Activated gamma-delta T cell treated with Interleukin-2 at 50 U/mL for 16 hours (primary cell): Measurements from ENCODE around the gene CWC27.
"Not testable (repeated sequence)": the region's sequence is repeated elsewhere in the genome, so short reads cannot be mapped to it uniquely, and the experiment has no call there.

ENCODE experiments used
- DNase-seq: peaks from one replicate; pipeline ENCODE4 v3.0.0-alpha.2; 2020

Gene CWC27

DNA sequence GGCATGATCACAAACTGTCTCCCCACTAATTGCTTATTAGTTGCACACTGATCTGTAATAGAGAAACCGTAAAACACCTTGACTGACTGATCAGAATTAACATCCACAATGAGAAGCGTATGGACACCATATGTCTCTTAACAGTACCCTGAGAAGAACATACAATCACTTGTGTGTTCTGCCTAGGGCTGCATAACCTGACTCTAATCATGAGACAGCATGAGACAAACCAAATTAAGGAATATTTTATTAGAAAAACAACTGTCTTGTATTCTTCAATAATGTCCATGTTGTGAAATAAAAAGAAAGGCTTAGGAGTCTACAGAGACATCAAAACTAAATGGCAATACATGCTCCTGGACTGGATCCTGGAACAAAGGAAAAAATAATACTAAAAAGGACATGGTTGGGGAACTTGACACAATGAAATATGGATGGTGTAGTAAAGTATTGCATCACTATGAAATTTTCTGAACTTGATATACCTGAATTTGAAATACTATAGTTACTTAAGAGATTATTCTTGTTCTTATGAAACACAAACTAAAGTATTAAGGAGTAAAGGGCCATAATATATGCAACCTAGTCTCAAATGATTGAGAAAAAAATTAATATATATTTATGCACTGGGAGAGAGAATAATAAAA lies 162.1 kb downstream of the CWC27 start:
- DNase-seq: no peak

DNA sequence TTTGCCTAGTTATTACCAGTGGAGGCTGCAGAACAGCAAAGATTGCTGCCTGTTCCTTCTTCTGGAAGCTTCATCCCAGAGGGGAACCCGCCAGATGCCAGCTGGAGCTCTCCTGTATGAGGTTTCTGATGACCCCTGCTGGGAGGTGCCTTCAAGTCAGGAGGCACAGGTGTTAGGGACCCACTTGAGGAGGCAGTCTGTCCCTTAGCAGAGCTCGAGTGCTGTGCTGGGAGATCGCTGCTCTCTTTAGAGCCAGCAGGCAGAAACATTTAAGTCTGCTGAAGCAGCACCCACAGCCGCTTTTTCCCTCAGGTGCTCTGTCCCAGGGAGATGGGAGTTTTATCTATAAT lies 170.7 kb downstream of the CWC27 start:
- DNase-seq: not testable (repeated sequence)

DNA sequence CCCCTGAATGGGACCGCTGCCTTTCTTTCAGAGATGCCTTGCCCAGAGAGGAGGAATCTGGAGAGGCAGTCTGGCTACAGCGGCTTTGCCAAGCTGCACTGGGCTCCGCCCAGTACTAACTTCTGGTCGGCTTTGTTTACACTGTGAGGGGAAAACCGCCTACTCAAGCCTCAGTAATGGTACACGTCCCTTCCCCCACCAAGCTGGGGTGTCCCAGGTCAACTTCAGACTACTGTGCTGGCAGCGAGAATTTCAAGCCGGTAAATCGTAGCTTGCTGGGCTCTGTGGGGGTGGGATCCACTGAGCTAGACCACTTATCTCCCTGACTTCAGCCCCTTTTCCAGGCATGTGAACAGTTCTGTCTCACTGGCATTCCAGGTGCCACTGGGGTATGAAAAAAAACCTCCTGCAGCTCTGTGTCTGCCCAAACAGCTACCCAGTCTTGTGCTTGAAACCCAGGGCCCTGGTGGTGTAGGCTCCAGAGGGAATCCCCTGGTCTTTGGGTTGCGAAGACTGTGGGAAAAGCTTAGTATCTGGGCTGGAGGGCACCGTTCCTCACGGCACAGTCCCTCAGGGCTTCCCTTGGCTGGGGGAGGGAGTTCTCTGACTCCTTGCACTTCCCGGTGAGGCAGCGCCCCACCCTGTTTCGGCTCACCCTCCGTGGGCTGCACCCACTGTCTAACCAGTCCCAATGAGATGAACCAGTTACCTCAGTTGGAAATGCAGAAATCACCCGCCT lies 171.2 kb downstream of the CWC27 start:
- no peak for DNase-seq

DNA sequence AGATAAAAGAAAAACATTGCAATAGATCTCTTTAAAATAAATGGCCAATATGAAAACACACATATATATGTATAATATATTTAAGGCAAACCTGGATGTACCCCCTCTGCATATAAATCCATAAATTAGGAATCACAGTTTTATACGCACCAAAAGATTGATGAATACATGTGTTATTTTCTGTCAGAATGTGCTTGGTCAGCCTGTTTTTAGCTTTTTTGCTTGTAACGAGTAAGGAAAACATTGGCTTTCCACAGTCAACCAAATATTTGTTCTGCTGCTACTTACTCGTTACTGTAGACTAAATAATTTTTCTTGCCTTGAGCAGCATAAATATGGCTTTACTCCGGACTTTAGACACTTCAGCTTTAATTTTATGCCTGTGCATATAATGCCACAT lies 173.7 kb downstream of the CWC27 start:
- no peak for DNase-seq

DNA sequence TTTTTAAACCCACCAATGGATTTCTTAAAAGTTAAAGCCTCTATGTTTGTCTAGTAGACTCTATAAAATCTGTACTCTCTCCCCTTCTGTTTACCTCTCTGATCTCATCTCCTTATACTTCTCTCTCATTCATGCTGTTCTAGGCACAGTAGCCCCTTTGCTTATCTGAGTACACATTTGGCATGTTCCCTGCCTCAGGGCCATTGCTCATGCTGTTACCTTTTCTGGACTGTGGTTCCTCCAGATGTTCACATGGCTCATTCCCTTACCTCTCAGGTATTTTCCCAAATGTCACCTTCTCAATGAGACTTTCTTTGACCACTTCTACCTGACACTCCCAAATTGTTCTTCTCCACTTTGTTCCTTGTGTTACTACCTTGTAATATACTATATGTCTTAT lies 176.1 kb downstream of the CWC27 start:
- DNase-seq: no peak

DNA sequence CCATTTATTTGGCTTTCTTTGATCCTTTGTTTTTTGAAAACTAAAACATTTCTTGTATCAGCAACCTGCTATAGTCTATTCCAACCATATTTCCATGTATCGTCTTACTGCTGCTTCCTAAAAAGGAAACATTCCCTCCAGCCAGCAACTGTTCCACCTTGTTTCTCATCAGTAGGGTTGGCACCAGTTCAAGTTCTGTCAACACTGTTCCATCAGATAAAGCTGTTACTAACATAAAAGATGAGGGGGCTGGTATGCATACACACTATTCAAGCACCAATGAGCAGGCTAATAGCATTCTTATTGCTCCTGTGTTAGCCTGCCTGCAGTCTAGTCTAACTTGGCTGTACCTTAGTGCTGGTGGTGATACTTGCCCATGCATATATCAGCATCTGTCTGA lies 178.3 kb downstream of the CWC27 start:
- no peak for DNase-seq

DNA sequence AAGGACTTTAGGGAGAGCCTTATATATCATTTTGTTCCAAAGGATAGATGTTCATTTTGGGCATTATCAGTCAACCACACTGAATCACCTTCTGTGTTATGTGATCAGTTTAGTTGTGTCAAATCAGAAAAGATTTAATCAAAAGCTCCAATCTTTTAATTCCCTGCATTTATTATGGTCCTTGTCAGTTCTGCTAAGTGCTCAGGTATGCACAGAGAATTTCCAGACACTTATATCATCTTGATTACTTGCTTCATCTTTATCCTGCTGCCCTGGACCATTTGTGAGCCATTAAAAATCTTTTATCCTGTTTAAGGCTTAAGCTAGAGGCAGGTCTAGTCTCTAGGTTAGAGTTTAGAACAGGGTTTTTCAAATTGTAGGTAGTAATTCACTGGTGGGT lies 179.1 kb downstream of the CWC27 start:
- DNase-seq: no peak

DNA sequence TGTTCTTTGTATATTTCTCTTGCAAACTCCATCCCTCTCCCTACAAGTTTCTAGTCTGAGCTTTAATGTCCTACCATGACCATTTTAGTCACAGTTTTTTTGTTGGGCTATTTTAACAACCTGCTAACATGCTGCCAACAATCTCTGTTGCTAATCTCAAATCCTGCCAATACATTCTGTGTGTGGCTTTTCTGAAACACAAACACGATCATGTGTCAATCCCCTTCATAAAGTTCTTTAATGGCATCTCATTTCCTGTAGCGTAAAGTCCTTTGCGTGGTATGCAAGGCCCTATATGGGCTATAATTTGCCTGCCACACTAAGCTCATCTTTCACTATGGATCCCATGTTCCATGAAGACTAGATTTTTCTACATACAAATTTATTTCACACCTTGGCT lies 180.6 kb downstream of the CWC27 start:
- DNase-seq: no peak

DNA sequence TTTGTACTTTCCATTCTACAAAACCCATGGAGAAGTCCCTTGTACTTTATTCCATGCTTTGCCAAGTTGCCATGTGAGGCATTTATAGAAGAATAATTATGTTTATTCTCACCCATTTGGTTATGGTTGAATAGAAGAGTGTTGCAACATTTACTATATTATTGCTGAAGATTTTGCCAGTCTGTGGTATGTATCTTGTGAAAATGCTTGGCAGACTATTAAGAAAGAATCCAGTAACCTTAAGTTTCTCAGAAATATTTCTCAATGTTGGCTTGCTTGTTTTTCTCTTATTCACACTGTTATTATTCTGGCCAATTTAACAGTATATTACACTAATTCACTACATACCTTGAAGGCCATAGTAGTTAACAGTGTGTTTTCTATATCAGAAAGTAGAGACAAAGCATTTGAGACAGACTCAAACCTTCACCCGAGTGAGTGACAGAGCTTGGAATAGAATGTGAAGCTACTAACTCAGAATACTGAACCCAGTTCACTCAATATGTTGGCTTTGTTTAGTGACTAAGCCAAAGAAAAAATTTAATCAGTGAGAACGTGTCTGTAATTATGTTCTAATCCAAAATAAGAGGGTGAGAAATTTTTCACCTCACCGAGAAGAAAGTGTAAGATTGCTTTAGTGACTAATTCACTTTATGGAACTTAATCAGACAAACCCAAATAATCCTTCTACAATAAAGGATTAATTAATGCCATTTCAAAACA lies 184.4 kb downstream of the CWC27 start:
- no peak for DNase-seq

DNA sequence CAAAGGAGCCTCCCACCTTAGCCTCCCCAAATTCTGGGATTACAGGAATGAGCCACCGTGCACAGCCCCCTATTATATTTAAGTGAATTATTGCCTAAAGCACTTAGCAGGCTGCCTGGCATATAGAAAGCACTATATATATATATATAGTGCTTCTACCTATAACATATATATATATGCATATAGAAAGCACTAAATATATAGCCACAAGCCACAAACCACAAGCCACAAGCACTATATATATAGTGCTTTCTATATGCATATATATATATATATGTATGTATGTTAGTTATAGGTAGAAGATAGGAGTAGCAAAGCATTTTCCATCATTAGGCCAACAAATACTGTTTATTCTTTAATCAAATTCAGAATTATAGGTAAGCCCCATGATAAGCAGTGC lies 185.8 kb downstream of the CWC27 start:
- no peak for DNase-seq

DNA sequence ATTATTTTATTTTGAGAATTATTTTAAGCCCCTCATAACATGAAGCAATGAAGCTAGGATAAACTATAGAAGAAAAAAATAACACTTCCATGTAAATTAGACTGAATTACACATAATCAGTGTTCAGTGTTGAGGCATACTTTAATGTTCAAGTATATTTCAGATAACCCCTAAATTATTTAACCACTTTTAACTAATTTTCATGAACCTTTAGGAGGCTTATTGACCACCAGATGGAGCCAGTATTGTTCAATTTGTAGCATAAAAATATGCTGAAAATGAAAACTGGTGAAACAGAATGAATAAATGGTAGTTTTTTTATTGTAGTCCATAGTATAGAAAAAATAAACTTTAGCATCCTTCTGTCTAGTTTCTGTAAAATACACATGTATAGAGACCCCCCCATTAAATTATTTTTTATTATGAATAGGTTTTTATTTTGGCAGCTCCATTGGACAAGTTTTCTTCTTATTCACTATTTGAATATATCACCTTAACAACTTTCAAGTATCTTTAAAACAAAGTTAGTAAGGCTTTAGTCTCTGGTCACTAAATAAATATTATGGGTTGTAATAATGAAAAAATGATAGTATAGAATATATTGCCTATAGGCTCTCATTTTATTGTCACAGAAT lies 190.1 kb downstream of the CWC27 start:
- no peak for DNase-seq

DNA sequence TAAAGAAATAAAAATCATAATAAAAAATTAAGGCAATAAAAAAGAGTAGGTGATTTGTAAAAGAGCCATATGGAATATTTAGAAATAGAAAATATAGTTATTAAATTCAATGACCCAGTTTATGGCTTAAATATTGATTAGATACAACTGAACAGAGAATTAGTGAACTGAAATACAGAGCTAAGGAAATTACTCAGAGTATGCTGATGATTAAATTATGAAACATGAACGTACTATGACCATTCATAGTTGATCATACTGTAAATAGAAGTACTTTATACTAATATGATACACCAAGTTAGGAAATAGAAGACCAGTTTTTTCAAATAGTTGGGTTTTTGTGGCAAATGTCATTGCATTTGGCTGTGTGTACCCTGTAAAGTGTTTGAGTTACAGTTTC lies 194.5 kb downstream of the CWC27 start:
- no peak for DNase-seq

DNA sequence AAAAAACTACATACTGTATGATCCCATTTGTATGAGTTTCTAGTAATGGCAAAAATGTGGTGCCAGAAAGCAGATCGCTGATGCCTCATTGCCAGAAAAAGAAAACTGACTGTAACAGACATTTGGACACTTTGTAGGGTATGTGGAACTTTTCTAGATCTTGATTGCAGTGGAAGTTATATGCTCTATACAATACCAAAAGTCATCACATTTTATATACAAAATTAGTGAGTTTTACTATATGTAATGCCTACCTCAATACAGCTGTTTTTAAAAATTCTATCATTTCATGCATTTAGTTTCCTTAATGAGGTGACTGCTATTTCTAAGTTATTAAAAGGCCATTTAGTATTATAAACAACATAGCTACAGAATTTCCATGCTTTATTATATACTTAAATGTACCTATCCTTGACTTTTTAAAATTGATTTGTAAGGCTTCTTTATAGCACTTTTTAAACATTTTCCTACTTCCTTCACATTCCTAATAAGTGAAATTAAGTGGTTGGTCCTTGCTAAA lies 199.9 kb downstream of the CWC27 start:
- DNase-seq: no peak

DNA sequence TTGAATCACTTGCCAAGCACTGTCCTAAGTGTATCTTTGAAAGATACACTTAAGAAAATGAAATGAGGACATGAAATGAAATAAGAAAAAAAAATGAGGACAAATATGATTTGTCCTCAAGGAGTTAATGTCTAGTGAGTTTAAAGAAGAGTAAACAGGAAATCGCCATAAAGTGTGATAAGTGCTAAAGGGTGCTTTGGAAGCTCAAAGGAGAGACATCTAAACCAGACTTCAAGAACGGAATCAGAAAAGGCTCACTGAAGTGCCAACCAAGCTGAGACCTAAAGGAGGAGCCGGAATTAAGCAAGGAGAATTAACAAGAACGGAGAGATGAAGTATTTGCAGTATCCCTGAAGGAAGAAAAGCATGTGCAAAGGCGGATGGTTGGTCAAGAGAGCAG lies 200.8 kb downstream of the CWC27 start:
- no peak for DNase-seq

DNA sequence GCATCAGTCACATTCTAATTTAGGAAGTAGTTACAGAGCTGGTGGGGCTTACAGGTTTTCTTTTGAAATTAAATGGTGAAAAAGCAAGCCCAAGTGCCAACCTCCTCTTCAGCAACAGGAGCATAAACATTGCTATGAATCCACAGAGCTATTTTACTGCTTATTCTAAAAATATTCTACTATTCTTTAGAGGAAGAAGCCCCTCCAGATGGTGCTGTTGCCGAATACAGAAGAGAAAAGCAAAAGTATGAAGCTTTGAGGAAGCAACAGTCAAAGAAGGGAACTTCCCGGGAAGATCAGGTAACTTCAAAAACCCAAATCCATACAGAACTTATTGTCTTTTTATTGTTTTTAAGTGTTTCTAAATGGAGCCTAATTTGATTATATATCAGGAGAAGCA lies 202.8 kb downstream of the CWC27 start:
- DNase-seq: no peak

DNA sequence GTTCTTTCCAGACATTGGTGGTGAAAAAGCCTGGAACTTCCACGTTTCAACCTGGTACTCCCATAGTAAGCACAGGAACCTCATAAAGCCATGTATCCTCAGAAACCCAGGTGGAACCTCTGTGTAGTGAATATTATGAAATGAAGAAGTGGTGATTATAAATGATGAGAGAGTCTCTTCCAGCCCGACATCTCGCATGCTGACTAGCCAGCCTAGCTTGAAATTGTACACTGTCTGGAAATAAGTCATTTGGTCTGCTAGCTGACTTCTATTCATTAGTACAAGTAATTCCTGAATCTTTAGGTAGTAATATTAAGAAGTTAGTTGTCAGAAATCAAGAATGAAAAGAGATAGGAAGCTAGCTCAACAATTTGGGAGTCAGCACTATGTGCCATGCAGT lies 203.3 kb downstream of the CWC27 start:
- no peak for DNase-seq

DNA sequence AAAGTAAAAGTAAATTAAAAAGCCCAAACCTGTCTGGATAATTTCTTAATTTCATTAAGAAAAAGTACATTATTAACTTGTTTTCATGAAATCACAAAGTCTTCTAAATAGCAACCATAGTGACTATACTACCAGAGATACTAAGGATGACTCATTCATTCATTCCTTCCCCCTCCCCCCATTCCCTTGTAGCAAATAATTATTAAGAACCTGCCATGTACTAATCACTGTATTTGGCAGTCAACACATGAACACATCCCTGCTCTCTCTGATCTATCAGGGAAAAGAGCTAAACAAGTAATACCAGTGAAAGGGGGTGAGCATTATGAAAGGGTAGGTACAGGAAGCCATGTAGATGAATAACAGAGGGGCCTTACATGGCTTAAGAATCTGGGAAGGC lies 203.9 kb downstream of the CWC27 start:
- DNase-seq: no peak

DNA sequence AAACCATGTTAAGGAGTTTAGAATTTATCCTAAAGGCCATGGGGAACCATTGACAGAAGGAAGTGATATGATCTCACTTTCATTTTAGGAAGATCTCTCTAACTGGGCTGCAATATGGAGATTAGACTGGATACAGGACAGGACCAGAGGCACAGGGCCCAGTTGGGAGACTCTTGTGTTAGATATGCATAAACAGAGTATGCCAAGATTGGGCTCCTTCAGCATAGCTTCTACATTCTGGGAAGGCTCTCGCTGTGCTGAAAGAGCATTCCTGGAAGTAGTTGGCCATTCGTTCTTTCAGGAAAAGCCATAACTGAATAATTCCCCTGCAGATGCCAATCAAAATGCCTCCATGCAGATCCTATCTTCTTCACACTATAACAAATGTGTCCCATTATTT lies 204.5 kb downstream of the CWC27 start:
- DNase-seq: no peak

DNA sequence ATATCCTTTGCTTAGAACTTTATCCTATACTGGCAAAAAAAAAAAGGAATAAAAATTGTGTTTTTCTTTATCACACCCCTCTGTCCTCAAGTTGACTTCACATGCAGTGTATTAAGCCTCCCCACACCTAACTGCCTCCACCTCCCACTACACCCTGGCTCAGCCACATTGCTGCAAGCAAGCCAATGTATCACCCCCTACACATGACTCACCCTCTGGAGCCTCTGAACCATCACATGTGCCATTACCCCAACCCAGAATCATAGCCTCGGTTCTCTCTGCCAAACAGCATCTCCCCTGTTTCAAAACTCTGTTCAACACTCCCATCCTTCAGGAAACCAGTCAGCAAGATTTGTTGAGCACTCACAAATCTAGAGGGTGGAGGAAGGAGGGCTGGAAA lies 209.0 kb downstream of the CWC27 start:
- no peak for DNase-seq

DNA sequence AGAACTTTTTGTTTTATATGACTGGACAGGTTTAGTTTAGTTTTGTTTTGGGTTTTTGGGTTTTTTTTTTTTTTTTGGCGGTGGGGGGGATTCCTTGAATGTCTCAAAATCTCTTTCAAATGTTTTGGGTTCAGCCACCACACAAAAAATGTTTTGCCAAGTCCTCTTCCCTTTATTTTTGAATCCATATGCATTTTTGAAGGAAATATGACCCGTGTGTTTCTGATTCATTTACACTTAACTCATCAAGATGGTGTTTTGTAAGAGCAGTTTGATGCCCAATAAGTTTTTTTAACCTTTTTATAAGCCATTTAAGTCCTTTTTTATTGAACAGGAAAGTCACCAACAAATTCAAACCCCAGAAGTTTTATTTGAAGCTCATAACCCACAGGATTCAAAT lies 209.8 kb downstream of the CWC27 start:
- no peak for DNase-seq

DNA sequence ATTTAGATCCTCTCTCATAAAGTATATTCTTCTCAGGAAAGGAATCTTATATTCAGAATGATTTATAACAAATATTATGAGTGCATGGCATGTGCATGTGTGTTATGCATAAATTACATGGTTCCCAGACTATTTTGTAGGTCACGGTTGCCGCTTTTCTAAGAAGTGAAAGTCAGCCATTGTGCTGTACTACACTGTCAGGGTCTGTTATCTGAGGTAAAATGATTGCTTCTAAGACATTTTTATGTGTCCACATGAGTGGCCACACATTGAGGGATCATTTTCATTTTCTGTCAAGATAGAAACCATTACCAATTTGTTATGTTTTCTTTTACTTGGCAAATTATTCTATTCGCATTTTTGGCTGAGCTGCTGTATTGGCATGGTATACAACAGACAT lies 210.8 kb downstream of the CWC27 start:
- DNase-seq: no peak

DNA sequence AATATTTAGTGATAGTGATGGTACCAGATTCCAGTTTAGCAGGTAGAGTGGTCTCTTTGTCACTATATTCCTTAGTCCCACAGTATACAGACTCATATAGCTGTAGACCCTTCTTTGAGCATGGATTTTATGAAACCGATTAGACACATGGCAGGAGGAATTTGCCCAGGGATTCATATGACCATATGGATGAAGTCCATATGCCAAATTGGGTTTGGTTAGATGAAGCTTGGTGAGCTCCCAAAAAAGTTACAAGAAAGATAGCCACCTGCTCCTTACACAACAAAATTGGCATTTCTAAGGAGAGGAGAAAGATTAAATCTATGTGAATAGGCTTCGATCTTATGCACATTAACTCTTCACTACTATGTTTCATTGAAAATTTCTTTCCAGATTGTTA lies 211.4 kb downstream of the CWC27 start:
- DNase-seq: no peak

DNA sequence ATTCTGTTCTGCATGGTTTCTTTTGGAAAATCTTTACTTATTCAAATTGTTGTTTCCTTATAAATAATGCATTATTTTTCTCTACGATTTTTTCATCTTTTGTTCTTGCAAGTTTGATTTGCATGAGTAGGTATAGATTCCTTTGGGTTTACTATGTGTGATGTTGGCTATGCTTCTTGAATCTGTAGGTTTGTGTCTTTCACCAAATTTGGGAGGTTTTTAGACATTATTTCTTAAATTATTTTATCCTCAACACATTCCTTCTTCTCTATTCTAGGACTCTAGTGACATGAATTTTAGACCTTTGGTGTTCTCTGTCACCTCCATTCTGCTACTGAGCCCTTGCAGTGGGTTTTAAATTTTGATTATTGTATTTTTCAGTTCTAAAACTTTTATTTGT lies 219.0 kb downstream of the CWC27 start:
- DNase-seq: no peak

DNA sequence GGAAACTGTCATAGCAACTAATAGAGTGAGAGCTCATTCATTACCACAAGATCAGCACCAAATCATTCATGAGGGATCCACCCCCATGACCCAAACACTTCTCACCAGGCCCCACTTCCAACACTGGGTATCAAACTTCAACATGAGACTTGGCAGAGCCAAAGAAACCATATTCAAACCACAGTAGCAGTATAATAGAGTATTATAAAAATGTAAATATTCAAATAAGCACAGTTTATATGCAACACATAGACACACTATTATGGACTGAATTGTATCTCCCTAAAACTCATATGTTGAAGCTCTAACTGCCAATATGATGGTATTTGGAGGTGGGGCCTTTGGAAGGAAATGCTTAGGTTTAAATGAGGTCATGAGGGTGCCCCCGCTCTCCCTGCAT lies 240.5 kb downstream of the CWC27 start:
- no peak for DNase-seq
